HG02852 (cell line): ENCODE data around the gene IQGAP1.
A peak's percentile ranks its signal among the peaks of the same experiment; 100 is the strongest.

Source experiments
- ATAC-seq: cut with Tn5 transposase; IDR thresholded peaks from one replicate; pipeline ENCODE4 v1.9.1; 2021; ENCODE audit warnings: mild to moderate bottlenecking, moderate library complexity; ENCODE audit not compliant: unreplicated experiment

Gene IQGAP1

DNA sequence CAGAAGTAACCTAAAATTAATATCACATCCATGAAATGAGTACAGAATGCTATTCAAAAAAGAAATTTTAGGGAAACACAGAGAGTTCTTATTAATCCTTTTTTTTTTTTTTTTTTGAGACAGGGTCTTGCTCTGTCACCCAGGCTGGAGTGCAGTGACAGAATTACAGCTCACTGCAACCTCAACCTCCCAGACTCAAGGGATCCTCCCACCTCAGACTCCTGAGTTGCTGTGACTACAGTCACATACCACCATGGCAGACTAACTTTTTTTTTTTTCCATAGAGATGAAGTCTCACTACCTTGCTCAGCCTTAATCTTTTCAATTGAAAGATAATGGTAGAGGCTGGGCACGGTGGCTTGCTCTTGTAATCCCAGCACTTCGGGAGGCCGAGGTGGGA lies 135.3 kb downstream of the IQGAP1 start:
- no peak for ATAC-seq

DNA sequence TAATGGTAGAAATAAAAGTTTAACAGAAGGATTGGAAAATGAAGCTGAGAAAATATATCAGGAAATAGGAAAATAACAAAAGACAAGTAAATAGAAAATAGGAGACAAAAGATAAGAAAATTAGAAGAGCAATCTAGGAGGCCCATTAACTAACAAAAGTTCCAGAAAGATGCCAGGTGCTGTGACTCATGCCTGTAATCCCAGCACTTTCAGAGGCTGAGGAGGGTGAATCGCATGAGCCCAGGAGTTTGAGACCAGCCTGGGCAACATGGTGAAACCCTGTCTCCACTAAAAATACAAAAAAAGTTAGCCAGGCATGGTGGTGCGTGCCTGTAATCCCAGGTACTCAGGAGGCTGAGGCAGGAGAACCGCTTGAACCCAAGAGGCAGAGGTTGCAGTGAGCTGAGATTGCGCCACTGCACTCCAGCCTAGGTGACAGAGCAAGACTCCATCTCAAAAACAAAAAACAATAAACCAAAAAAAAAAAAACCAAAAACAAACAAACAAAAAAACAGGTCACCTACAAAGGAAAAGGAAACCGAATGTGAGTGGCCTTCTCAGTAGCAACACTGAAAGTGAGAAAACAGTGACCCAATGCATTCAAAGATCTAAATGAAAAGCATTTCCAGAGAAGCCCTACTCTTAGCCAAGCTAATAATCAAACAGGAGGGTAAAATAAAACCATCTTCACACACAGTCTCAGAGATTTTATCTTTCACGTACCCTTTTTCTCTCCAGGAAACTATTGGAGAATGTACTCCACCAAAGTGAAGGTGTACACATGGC lies 136.2 kb downstream of the IQGAP1 start:
- ATAC-seq = peak; percentile 64

DNA sequence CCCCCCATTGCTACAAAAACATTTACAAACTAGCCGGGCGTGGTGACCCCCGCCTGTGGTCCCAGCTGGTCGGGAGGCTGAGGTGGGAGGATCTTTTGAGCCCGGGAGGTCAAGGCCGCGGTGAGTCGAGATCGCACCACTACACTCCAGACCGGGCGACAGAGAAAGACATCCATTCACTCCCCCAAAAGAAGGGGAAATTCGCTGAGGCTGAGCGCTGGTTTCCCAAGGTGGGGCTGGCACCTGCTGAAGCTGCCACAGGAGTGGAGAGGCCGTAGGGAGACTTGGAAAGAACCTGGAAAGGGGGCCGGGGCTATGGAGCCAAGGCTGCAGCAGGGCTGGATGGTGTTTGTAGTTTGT lies 140.9 kb downstream of the IQGAP1 start:
- ATAC-seq = no peak

DNA sequence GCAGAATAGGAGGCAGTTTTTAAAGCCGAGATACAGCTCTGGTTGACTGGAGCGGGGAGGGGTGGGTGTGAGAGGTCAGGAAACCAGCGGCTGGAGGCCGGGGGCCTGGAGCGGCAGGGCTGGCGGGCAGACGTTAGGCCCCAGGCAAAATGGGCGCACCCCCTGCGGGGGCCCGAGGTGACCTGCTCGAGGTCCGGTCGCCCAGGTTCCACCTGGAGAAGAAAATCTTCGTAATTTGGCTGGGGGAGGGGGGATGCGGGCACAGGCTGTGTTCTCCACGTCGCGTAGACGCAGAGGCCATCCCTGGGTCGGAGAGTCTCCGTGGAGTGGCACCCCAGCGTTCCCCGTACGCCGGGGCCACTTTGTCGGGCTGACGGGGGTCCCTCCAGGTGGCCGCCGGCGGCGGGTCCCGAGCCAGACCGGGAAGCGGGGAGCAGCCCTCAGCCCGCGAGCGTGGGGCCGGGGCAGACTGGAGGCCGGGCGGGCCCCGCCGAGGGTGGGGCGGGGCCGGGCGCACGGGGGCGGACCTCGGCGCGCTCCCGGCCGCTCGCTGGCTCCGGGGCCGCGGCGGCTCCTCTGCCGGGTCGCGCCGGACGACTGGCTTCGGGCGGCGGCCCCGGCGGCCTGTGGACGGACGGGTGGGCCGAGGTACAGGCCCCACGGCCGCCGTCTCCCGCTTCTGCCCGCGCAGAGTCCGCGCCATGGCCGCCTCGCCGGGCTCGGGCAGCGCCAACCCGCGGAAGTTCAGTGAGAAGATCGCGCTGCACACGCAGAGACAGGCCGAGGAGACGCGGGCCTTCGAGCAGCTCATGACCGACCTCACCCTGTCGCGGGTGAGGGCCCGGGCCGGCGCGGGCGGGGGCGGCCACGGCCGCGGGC lies 141.6 kb downstream of the IQGAP1 start, which contains the start of gene CRTC3:
Gene CRTC3, plus strand, starts transcription at position 553 of the 879 bp plus-strand sequence. Its CDS starts 149 bp downstream, at position 702.
- peak; percentile 78 for ATAC-seq

DNA sequence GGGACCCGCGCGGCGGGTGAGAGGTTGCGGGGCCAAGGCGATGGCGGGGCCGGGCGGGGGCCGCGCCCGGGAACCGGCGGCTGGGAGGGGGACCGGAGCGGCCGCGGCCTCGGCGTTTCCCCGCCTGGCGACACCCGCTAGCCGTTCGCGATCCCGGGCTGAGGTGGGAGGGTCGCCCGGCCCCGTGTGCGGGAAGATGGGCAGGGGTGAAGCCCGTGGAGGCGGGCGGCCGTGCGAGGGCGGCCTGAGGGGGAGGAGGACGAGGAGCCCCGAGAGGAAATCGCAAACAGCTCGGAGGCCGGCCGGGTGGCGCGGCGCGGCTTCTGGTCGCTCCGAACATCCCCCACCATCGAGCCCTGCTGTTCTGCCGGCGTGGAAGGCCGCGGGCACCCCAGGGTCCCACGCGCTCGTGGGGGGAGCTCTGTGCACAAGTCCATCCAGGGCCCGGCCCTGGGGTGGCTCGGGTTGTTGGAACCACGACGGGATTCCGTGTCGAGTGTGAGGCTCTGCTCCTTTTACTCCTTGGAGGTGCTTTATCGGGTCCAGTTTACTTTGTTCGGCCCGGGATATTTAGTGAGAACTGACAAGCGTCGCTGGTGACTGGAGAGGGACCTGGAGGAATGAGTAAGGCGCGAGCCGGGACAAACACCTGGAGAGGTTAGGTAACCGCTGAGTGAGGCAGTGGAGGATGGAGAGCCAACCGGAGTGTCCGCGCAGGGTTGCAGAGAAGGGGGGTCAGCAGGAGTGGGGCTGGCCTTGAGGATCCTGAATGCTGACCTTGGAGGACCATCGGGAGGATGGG lies 142.4 kb downstream of the IQGAP1 start:
- ATAC-seq = peak; percentile 37

GRCh38 chr15:90531147-90531546 lies 143.1 kb downstream of the IQGAP1 start:
- no peak for ATAC-seq

- no peak for ATAC-seq
These were observed 147.2 kb downstream of the IQGAP1 start for GRCh38 chr15:90535254-90535653.

- no peak for ATAC-seq
These were observed 151.7 kb downstream of the IQGAP1 start for GRCh38 chr15:90539789-90540188.

GRCh38 chr15:90540768-90541167 lies 152.7 kb downstream of the IQGAP1 start:
- no peak for ATAC-seq

GRCh38 chr15:90545095-90545494 lies 157.1 kb downstream of the IQGAP1 start:
- no peak for ATAC-seq

DNA sequence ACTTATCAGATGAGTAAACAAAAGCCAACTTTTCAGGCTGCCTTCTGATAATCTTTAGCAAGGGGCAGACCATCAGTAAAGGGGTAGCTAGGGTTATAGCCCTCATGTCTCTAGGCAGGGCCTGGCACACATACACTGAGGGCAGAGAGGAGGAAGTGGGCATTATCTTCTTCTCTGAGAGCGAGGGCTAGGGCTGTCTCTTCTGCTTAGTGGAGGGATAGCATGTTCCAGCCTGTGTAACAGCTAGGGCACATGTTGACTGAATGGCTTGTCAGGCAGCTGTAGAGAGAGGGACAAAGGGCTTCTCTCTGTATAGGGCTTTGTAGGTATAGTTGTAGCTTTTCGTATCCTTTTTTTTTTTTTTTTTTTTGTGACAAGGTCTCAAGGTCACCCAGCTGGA lies 159.5 kb downstream of the IQGAP1 start:
- no peak for ATAC-seq

DNA sequence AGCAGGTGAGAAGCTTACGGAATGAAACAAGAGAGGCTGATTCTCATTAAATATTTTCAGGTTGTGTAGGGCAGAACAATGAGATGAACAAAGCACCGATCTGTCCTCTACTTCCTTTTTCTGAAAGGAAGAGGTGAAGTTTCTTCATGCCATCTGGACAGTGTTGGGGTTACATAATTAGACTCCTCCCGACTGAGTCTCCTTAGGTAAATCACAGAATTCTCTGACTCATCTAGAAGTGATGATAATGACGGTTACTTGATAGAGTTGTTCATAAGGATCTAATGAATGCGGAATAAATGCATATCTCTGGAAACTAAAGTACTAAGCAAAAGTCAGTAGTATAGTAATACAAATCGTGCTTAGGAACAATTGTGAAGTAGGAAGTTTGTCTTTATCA lies 162.9 kb downstream of the IQGAP1 start:
- ATAC-seq = no peak
